H4 (cell line): ENCODE measurements around the gene PDE7B. TPM values are rescaled to one million over a fixed set of nuclear protein-coding genes. Genes with fewer than 3 reads are reported as not detected.

Source experiments
- DNase-seq: peaks from one replicate; pipeline ENCODE4 v3.0.0-alpha.2; 2015; ENCODE audit warnings: low spot score
- total RNA-seq: library from RNA; depleted of rRNA; stranded (reverse); fragments of >200 nt; shearing (Covaris generic); gene quantifications from 2 replicates; pipeline ENCODE4 v1.2.3, GENCODE V29; 2014

The PDE7B gene
- total RNA-seq, 1 experiment from 2014 or later: 1.7 TPM

GRCh38 chr6:136030131-136030530 is 178.6 kb downstream of the PDE7B start:
- DNase-seq: no peak

GRCh38 chr6:136031982-136032381 is 180.5 kb downstream of the PDE7B start:
- no peak for DNase-seq

GRCh38 chr6:136033416-136033815 is 181.9 kb downstream of the PDE7B start:
- DNase-seq: no peak

GRCh38 chr6:136034422-136034821 is 182.9 kb downstream of the PDE7B start:
- DNase-seq: no peak

- DNase-seq: no peak
These were observed 184.0 kb downstream of the PDE7B start for GRCh38 chr6:136035378-136036070.

GRCh38 chr6:136036071-136036380 is 184.5 kb downstream of the PDE7B start:
- DNase-seq: no peak

- DNase-seq: no peak
These were observed 185.1 kb downstream of the PDE7B start for GRCh38 chr6:136036601-136037000.

GRCh38 chr6:136037242-136037875 is 185.9 kb downstream of the PDE7B start:
- no peak for DNase-seq

GRCh38 chr6:136037876-136038460 is 186.5 kb downstream of the PDE7B start:
- DNase-seq: no peak

GRCh38 chr6:136038531-136038930 is 187.0 kb downstream of the PDE7B start:
- DNase-seq: no peak

GRCh38 chr6:136039185-136039584 is 187.7 kb downstream of the PDE7B start:
- DNase-seq: no peak

- no peak for DNase-seq
These were observed 199.0 kb downstream of the PDE7B start for GRCh38 chr6:136050475-136050874.

GRCh38 chr6:136051140-136051775 is 199.8 kb downstream of the PDE7B start:
- DNase-seq: no peak

GRCh38 chr6:136052031-136052430 is 200.5 kb downstream of the PDE7B start:
- DNase-seq: no peak

GRCh38 chr6:136058852-136059251 is 207.4 kb downstream of the PDE7B start:
- no peak for DNase-seq

GRCh38 chr6:136059308-136059707 is 207.8 kb downstream of the PDE7B start:
- DNase-seq: no peak

GRCh38 chr6:136060052-136060451 is 208.6 kb downstream of the PDE7B start:
- DNase-seq: no peak

- no peak for DNase-seq
These were observed 209.3 kb downstream of the PDE7B start for GRCh38 chr6:136060759-136061158.

- DNase-seq: no peak
These were observed 210.2 kb downstream of the PDE7B start for GRCh38 chr6:136061701-136062100.

GRCh38 chr6:136063096-136063495 is 211.6 kb downstream of the PDE7B start:
- DNase-seq: no peak

GRCh38 chr6:136066005-136066404 is 214.5 kb downstream of the PDE7B start:
- peak; percentile 10 for DNase-seq

- peak; percentile 12 for DNase-seq
These were observed 216.3 kb downstream of the PDE7B start for GRCh38 chr6:136067731-136068341.
